IgD-negative memory B cell (primary cell): ENCODE measurements around the gene SP140. TPM values are rescaled to one million over a fixed set of nuclear protein-coding genes. Genes with fewer than 3 reads are reported as not detected.
"Not testable (repeated sequence)": the region's sequence is repeated elsewhere in the genome, so short reads cannot be mapped to it uniquely, and the experiment has no call there.

Source experiments
- H3K27ac Mint-ChIP-seq, 3 donors: one replicate each; pipeline ENCODE4 v1.8.0; 2020 to 2022; ENCODE audit warnings: mild to moderate bottlenecking in 3 of 3, mixed read lengths in 3 of 3, moderate library complexity in 1 of 3
- H3K27me3 Mint-ChIP-seq: one replicate; pipeline ENCODE4 v1.8.0; 2021; ENCODE audit warnings: mixed read lengths
- H3K36me3 Mint-ChIP-seq: one replicate; pipeline ENCODE4 v1.8.0; 2020; ENCODE audit warnings: mild to moderate bottlenecking, mixed read lengths
- H3K4me1 Mint-ChIP-seq, 3 donors: one replicate each; pipeline ENCODE4 v1.8.0; 2020 to 2022; ENCODE audit warnings: mixed read lengths in 3 of 3, mild to moderate bottlenecking in 1 of 3
- H3K4me3 Mint-ChIP-seq, 4 donors: one replicate each; pipeline ENCODE4 v1.8.0; 2020 to 2022; ENCODE audit warnings: mild to moderate bottlenecking in 4 of 4, mixed read lengths in 4 of 4, moderate library complexity in 3 of 4
- H3K9me3 Mint-ChIP-seq, 3 donors: one replicate each; pipeline ENCODE4 v1.8.0; 2020 to 2021; ENCODE audit warnings: mixed read lengths in 3 of 3, mild to moderate bottlenecking in 1 of 3
- polyA plus RNA-seq: library from polyadenylated mRNA; unstranded; fragments of 300-500 nt; fragmentation: Illumina TruSeq; gene quantifications from one replicate; pipeline ENCODE4 v1.2.3, GENCODE V29; 2021

Gene SP140
- polyA plus RNA-seq, 1 donor from 2014 or later: 130 TPM

- H3K27ac Mint-ChIP-seq: peak overlapping the region; percentile 28 to 76 (median 61)
- H3K4me1 Mint-ChIP-seq: peaks cover 35 to 54% (median 41%) of the 10 kb centered on the region in 3 donors
- H3K4me3 Mint-ChIP-seq: peak overlapping the region; percentile 92 to 100 (median 98)
- peaks cover 16% of the 10 kb centered on the region for H3K36me3 Mint-ChIP-seq
- no peaks in the 10 kb centered on the region for H3K9me3 Mint-ChIP-seq
- no peaks in the 10 kb centered on the region for H3K27me3 Mint-ChIP-seq
Observed at GRCh38 chr2:230217424-230217823, 8.1 kb upstream of the SP140 start.

- Mint-ChIP-seq H3K4me1 (peaks cover 35 to 61% (median 50%) of the 10 kb centered on the region in 3 donors), H3K27ac (peak overlapping the region; percentile 40 to 77 (median 76)), H3K9me3 (no peaks in the 10 kb centered on the region), H3K27me3 (no peaks in the 10 kb centered on the region), H3K4me3 (peak overlapping the region; percentile 92 to 100 (median 98)), H3K36me3 (peaks cover 14% of the 10 kb centered on the region)
Observed at GRCh38 chr2:230218421-230218820, 7.1 kb upstream of the SP140 start.

- Mint-ChIP-seq H3K4me1 (peaks cover 35 to 66% (median 58%) of the 10 kb centered on the region in 3 donors), H3K36me3 (peaks cover 13% of the 10 kb centered on the region), H3K4me3 (peak within 1 kb of the TSS; percentile 92 to 100 (median 98))
Observed at GRCh38 chr2:230219419-230220331, 5.9 kb upstream of the SP140 start, which contains the start of gene SP110. SP110 (minus strand) TSS chr2:230219984; CDS start chr2:230216927, 3,057 bp downstream.

GRCh38 chr2:230220347-230220969, 5.1 kb upstream of the SP140 start:
- Mint-ChIP-seq H3K27me3 (no peaks in the 10 kb centered on the region), H3K36me3 (peaks cover 12% of the 10 kb centered on the region), H3K4me3 (peak overlapping the region; percentile 92 to 100 (median 98)), H3K9me3 (no peaks in the 10 kb centered on the region), H3K4me1 (peaks cover 32 to 70% (median 66%) of the 10 kb centered on the region in 3 donors), H3K27ac (peak overlapping the region; percentile 86 to 99 (median 94))

More at GRCh38 chr2:230219419-230220331, 5.9 kb upstream of the SP140 start, which contains the start of gene SP110:
- no peaks in the 10 kb centered on the region for H3K27me3 Mint-ChIP-seq
- H3K9me3 Mint-ChIP-seq: no peaks in the 10 kb centered on the region
- H3K27ac Mint-ChIP-seq: peak within 1 kb of the TSS; percentile 86 to 99 (median 94)

GRCh38 chr2:230221493-230221892, 4.0 kb upstream of the SP140 start:
- peak overlapping the region; percentile 39 to 86 (median 50) for H3K4me3 Mint-ChIP-seq

GRCh38 chr2:230222829-230223228, 2.7 kb upstream of the SP140 start:
- H3K27me3 Mint-ChIP-seq, H3K36me3 Mint-ChIP-seq, H3K9me3 Mint-ChIP-seq: not testable (repeated sequence)
- Mint-ChIP-seq H3K4me1 (peaks cover 31 to 57% (median 57%) of the 10 kb centered on the region in 3 donors), H3K27ac (peak overlapping the region; percentile 81 to 97 (median 94)), H3K4me3 (peak overlapping the region; percentile 12 to 99 (median 50))

More at GRCh38 chr2:230221493-230221892, 4.0 kb upstream of the SP140 start:
- H3K36me3 Mint-ChIP-seq: peaks cover 6% of the 10 kb centered on the region
- H3K4me1 Mint-ChIP-seq: peaks cover 32 to 63% (median 61%) of the 10 kb centered on the region in 3 donors
- H3K27me3 Mint-ChIP-seq: no peaks in the 10 kb centered on the region
- H3K27ac Mint-ChIP-seq: peak overlapping the region; percentile 21 to 95 (median 94)
- no peaks in the 10 kb centered on the region for H3K9me3 Mint-ChIP-seq

- no peaks in the 10 kb centered on the region for H3K27me3 Mint-ChIP-seq
- peak overlapping the region; percentile 81 to 97 (median 97) for H3K27ac Mint-ChIP-seq
Observed at GRCh38 chr2:230224458-230224857, 1.1 kb upstream of the SP140 start.

GRCh38 chr2:230226051-230226551, 565 bp downstream of the SP140 start:
- Mint-ChIP-seq H3K27ac (peak overlapping the region; percentile 81 to 97 (median 97)), H3K4me3 (peak overlapping the region; percentile 84 to 99 (median 95)), H3K36me3 (peaks cover 16% of the 10 kb centered on the region), H3K4me1 (peaks cover 27 to 65% (median 64%) of the 10 kb centered on the region in 3 donors), H3K27me3 (no peaks in the 10 kb centered on the region), H3K9me3 (peaks cover 3 to 13% (median 5%) of the 10 kb centered on the region in 3 donors)

More at GRCh38 chr2:230224458-230224857, 1.1 kb upstream of the SP140 start:
- H3K9me3 Mint-ChIP-seq: no peaks in the 10 kb centered on the region
- H3K4me3 Mint-ChIP-seq: peak overlapping the region; percentile 84 to 99 (median 95)
- peaks cover 30 to 60% (median 59%) of the 10 kb centered on the region in 3 donors for H3K4me1 Mint-ChIP-seq
- H3K36me3 Mint-ChIP-seq: peaks cover 4% of the 10 kb centered on the region

GRCh38 chr2:230227216-230227615, 1.7 kb downstream of the SP140 start:
- Mint-ChIP-seq H3K4me1 (peaks cover 30 to 67% (median 62%) of the 10 kb centered on the region in 3 donors), H3K36me3 (peaks cover 16% of the 10 kb centered on the region), H3K27ac (peak overlapping the region; percentile 87 to 95 (median 95)), H3K4me3 (peak overlapping the region; percentile 94 to 99 (median 96)), H3K27me3 (peaks cover 1% of the 10 kb centered on the region), H3K9me3 (peaks cover 5 to 16% (median 6%) of the 10 kb centered on the region in 3 donors)

GRCh38 chr2:230230087-230230486, 4.6 kb downstream of the SP140 start:
- H3K27me3 Mint-ChIP-seq: peaks cover 2% of the 10 kb centered on the region
- H3K4me3 Mint-ChIP-seq: peak overlapping the region; percentile 94 to 99 (median 96)
- peaks cover 18% of the 10 kb centered on the region for H3K36me3 Mint-ChIP-seq
- peaks cover 5 to 16% (median 6%) of the 10 kb centered on the region in 3 donors for H3K9me3 Mint-ChIP-seq
- peaks cover 46 to 66% (median 57%) of the 10 kb centered on the region in 3 donors for H3K4me1 Mint-ChIP-seq
- H3K27ac Mint-ChIP-seq: peak overlapping the region; percentile 63 to 96 (median 85)

- peaks cover 5 to 16% (median 6%) of the 10 kb centered on the region in 3 donors for H3K9me3 Mint-ChIP-seq
- peaks cover 18% of the 10 kb centered on the region for H3K36me3 Mint-ChIP-seq
- H3K27ac Mint-ChIP-seq: peak overlapping the region; percentile 63 to 96 (median 85)
Observed at GRCh38 chr2:230230496-230231200, 5.1 kb downstream of the SP140 start.

GRCh38 chr2:230231251-230231650, 5.7 kb downstream of the SP140 start:
- Mint-ChIP-seq H3K4me1 (peaks cover 50 to 70% (median 57%) of the 10 kb centered on the region in 3 donors), H3K4me3 (peak overlapping the region; percentile 74 to 99 (median 94)), H3K27me3 (peaks cover 2% of the 10 kb centered on the region), H3K27ac (peak overlapping the region; percentile 63 to 85 (median 82)), H3K9me3 (peaks cover 5 to 16% (median 6%) of the 10 kb centered on the region in 3 donors), H3K36me3 (peaks cover 18% of the 10 kb centered on the region)

More at GRCh38 chr2:230230496-230231200, 5.1 kb downstream of the SP140 start:
- Mint-ChIP-seq H3K27me3 (peaks cover 2% of the 10 kb centered on the region), H3K4me3 (peak overlapping the region; percentile 94 to 99 (median 96)), H3K4me1 (peaks cover 50 to 67% (median 55%) of the 10 kb centered on the region in 3 donors)

- Mint-ChIP-seq H3K36me3 (peaks cover 24% of the 10 kb centered on the region), H3K9me3 (peaks cover 5 to 16% (median 6%) of the 10 kb centered on the region in 3 donors), H3K4me1 (peaks cover 44 to 59% (median 46%) of the 10 kb centered on the region in 3 donors), H3K27me3 (peaks cover 2% of the 10 kb centered on the region), H3K4me3 (peak overlapping the region in 3 of 4 donors; percentile 77 to 90 (median 85)), H3K27ac (peak overlapping the region; percentile 5 to 85 (median 39))
Observed at GRCh38 chr2:230234122-230234722, 8.7 kb downstream of the SP140 start.
